Natural killer cell (primary cell): Measurements from ENCODE around the gene VAMP7. TPM values are rescaled to one million over a fixed set of nuclear protein-coding genes. Genes with fewer than 3 reads are reported as not detected.

ENCODE experiments used
- ATAC-seq, 3 donors: fragments of 150-1000 bp in 2 of 3; fragments of 200-7000 bp in 1 of 3; cut with Tn5 transposase; 1 replicate in 1 of 3; 2 replicates in 2 of 3; pipeline ENCODE4 v1.10.0; 2021; ENCODE audit warnings: mild to moderate bottlenecking in 2 of 3, moderate library complexity in 2 of 3
- DNase-seq, 2 donors: peaks; one replicate each; pipeline versions ENCODE4 v3.0.0 to v3.0.0-alpha.2; 2013 to 2021; ENCODE audit warnings: mixed read lengths in 1 of 2
- H3K27ac ChIP-seq: one replicate; pipeline ENCODE4 v1.5.1; 2013; ENCODE audit warnings: mild to moderate bottlenecking, low read length
- H3K27me3 ChIP-seq: one replicate; pipeline ENCODE4 v1.6.1; 2013; ENCODE audit warnings: low read length; ENCODE audit not compliant: control insufficient read depth, insufficient read depth
- H3K36me3 ChIP-seq: one replicate; pipeline ENCODE4 v1.6.1; 2013; ENCODE audit warnings: low read length; ENCODE audit not compliant: control insufficient read depth, insufficient read depth
- H3K4me1 ChIP-seq: one replicate; pipeline ENCODE4 v1.6.1; 2013; ENCODE audit warnings: low read length; ENCODE audit not compliant: control insufficient read depth, insufficient read depth
- H3K4me3 ChIP-seq: one replicate; pipeline ENCODE4 v1.5.1; 2013; ENCODE audit warnings: low read length
- H3K9me3 ChIP-seq: one replicate; pipeline ENCODE4 v1.6.1; 2013; ENCODE audit warnings: low read length; ENCODE audit not compliant: control insufficient read depth, insufficient read depth
- H3K27ac Mint-ChIP-seq, 2 donors: one replicate each; pipeline ENCODE4 v1.8.0; 2022; ENCODE audit warnings: mild to moderate bottlenecking in 2 of 2, mixed read lengths in 2 of 2, moderate library complexity in 1 of 2
- H3K27me3 Mint-ChIP-seq, 2 donors: one replicate each; pipeline ENCODE4 v1.8.0; 2022; ENCODE audit warnings: low read depth in 2 of 2, mixed read lengths in 2 of 2
- H3K36me3 Mint-ChIP-seq: one replicate; pipeline ENCODE4 v1.8.0; 2022; ENCODE audit warnings: mixed read lengths
- H3K4me1 Mint-ChIP-seq, 2 donors: one replicate each; pipeline ENCODE4 v1.8.0; 2022; ENCODE audit warnings: mixed read lengths in 2 of 2
- H3K4me3 Mint-ChIP-seq: one replicate; pipeline ENCODE4 v1.8.0; 2022; ENCODE audit warnings: mild to moderate bottlenecking, moderate library complexity, mixed read lengths
- H3K9me3 Mint-ChIP-seq, 2 donors: one replicate each; pipeline ENCODE4 v1.8.0; 2022; ENCODE audit warnings: mixed read lengths in 2 of 2
- CTCF ChIP-seq: fragments of 200-600 bp; IDR thresholded peaks from one replicate; pipeline ENCODE4 v1.8.0; 2022; ENCODE audit warnings: antibody characterized with exemption
- WGBS: methylation state at CpG from one replicate; pipeline ENCODE4 v1.1.7; 2013; ENCODE audit warnings: missing lambda C conversion rate; ENCODE audit not compliant: insufficient coverage; 5-methylcytosine and 5-hydroxymethylcytosine counted together
- intact Hi-C: fragments of 100-400 bp; cut with micrococcal nuclease; formaldehyde crosslinking; loops from one replicate; pipeline ENCODE4 v1.14.2; 2022
- total RNA-seq, 4 donors: library from RNA; stranded (reverse); fragments of 120-200 nt in 1 of 4; gene quantifications; one replicate each; pipeline versions ENCODE4 v1.2.3 to v1.2.4, GENCODE V29; 2013 to 2022

VAMP7 gene
- total RNA-seq, 3 donors from 2014 or later (not counting 1 experiment from before 2014, with no cell fraction given), result 30.3 to 33.8 (median 33.6) TPM

DNA sequence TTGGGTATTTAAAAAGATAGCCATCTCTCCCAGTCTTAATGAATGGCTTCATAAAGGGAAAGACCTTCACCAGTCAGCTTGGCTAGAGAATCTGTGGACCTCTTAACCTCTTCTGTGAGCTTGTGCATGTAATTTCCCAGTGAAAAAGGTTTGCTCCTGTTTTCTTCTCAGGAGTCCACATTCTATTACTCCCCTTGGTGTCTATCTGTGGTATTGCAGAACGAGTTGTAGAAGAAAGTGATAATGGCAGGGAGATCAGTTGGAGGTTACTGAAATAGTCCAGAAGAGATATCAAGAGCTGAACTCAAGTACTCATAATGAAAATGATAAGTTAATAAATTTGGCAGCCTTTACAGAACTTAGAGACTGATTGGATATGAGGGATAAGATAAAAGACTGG, 16.5 kb upstream of the VAMP7 start:
- Histone ChIP-seq H3K27ac (no peak overlapping the region), H3K4me3 (no peak overlapping the region), H3K9me3 (peaks cover 5% of the 10 kb centered on the region), H3K4me1 (no peaks in the 10 kb centered on the region), H3K36me3 (no peaks in the 10 kb centered on the region), H3K27me3 (no peaks in the 10 kb centered on the region)
- no peaks in the 10 kb centered on the region for H3K4me1 Mint-ChIP-seq
- intact Hi-C loops, result no loop called here
- TF ChIP-seq CTCF, result no peak
- H3K9me3 Mint-ChIP-seq, result peaks cover 3 to 10% of the 10 kb centered on the region in 2 donors
- peaks cover 11 to 22% of the 10 kb centered on the region in 2 donors for H3K27me3 Mint-ChIP-seq
- DNase-seq (no peak), ATAC-seq (no peak)
- no peak overlapping the region for H3K27ac Mint-ChIP-seq
- H3K36me3 Mint-ChIP-seq, result peaks cover 6% of the 10 kb centered on the region
- no peak overlapping the region for H3K4me3 Mint-ChIP-seq
- WGBS, result 60% methylated on average over 1 of the region's 1 CpG

- no peaks in the 10 kb centered on the region for H3K36me3 ChIP-seq
- H3K9me3 ChIP-seq, result peaks cover 5% of the 10 kb centered on the region
- Mint-ChIP-seq H3K4me3 (no peak overlapping the region), H3K36me3 (peaks cover 6% of the 10 kb centered on the region), H3K27me3 (peaks cover 11 to 22% of the 10 kb centered on the region in 2 donors), H3K4me1 (no peaks in the 10 kb centered on the region), H3K9me3 (peaks cover 3 to 11% of the 10 kb centered on the region in 2 donors), H3K27ac (no peak overlapping the region)
- TF ChIP-seq CTCF, result no peak
- 89% methylated on average over 18 of the region's 18 CpGs for WGBS
- no peak overlapping the region for H3K27ac ChIP-seq
- no peak for DNase-seq
- ATAC-seq, result no peak
- no peaks in the 10 kb centered on the region for H3K4me1 ChIP-seq
- intact Hi-C loops, result no loop called here
- H3K27me3 ChIP-seq, result no peaks in the 10 kb centered on the region
- H3K4me3 ChIP-seq, result no peak overlapping the region
These were observed 16.0 kb upstream of the VAMP7 start for GRCh38 chrX:155865193-155865592.

DNA sequence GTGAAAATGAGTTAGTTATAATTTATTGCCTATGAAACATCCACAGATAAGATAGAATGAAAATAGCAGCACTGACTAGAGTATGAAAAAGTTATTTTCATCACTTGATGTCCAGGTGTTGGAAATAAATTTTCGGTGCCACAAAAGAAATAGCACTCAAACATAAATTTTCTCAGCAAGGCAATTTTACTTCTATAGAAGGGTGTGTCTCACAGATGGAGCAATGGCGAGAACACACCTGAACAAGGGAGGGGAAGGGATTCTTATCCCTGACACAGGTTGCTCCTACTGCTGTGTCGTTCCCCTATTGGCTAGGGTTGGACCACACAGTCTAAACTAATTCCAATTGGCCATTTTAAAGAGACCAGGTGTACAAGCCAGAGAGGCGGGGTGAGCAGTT, 13.3 kb upstream of the VAMP7 start:
- H3K4me1 Mint-ChIP-seq, result no peaks in the 10 kb centered on the region
- intact Hi-C loops, result no loop called here
- H3K27ac Mint-ChIP-seq, result no peak overlapping the region
- DNase-seq, result no peak
- H3K27me3 Mint-ChIP-seq, result peaks cover 14 to 23% of the 10 kb centered on the region in 2 donors
- Histone ChIP-seq H3K27ac (no peak overlapping the region), H3K27me3 (no peaks in the 10 kb centered on the region), H3K9me3 (peaks cover 5% of the 10 kb centered on the region), H3K4me3 (no peak overlapping the region), H3K4me1 (no peaks in the 10 kb centered on the region), H3K36me3 (no peaks in the 10 kb centered on the region)
- H3K9me3 Mint-ChIP-seq, result peaks cover 3 to 11% of the 10 kb centered on the region in 2 donors
- H3K4me3 Mint-ChIP-seq, result no peak overlapping the region
- 73% methylated on average over 3 of the region's 4 CpGs for WGBS
- no peak for ATAC-seq
- H3K36me3 Mint-ChIP-seq, result peaks cover 6% of the 10 kb centered on the region
- TF ChIP-seq CTCF, result no peak

GRCh38 chrX:155870958-155871357, 10.2 kb upstream of the VAMP7 start:
- H3K4me3 ChIP-seq, result no peak overlapping the region
- intact Hi-C loops, result no loop called here
- Mint-ChIP-seq H3K27ac (no peak overlapping the region), H3K36me3 (peaks cover 6% of the 10 kb centered on the region), H3K4me1 (no peaks in the 10 kb centered on the region), H3K9me3 (peaks cover 3 to 11% of the 10 kb centered on the region in 2 donors), H3K4me3 (no peak overlapping the region), H3K27me3 (peaks cover 17 to 41% of the 10 kb centered on the region in 2 donors)
- H3K36me3 ChIP-seq, result no peaks in the 10 kb centered on the region
- no peak for ATAC-seq
- H3K4me1 ChIP-seq, result no peaks in the 10 kb centered on the region
- peaks cover 4% of the 10 kb centered on the region for H3K27me3 ChIP-seq
- TF ChIP-seq CTCF, result no peak
- DNase-seq, result no peak
- H3K9me3 ChIP-seq, result peaks cover 5% of the 10 kb centered on the region
- no peak overlapping the region for H3K27ac ChIP-seq
